HepG2 (cell line): ENCODE measurements around the gene APOL4. TPM values are rescaled to one million over a fixed set of nuclear protein-coding genes. Genes with fewer than 3 reads are reported as not detected.
A peak's percentile ranks its signal among the peaks of the same experiment; 100 is the strongest.

Source experiments
- ATAC-seq: fragments of 200-7000 bp; cut with Tn5 transposase; 3 replicates; pipeline ENCODE4 v1.9.1; 2020; ENCODE audit warnings: mild to moderate bottlenecking, moderate library complexity
- BruUV-seq: library from RNA; stranded (reverse); fragments of 400-500 nt; replicated peaks from 2 replicates; lab custom pipeline; 2021; lab: Mats Ljungman, UMichigan
- CTCF ChIA-PET: fragments of 300-600 bp; formaldehyde crosslinking; extraction: SDS; loops from one replicate; lab custom pipeline; 2021; ENCODE audit warnings: low total read pairs, inconsistent platforms, low intra/inter-chr PET ratio; lab: Yijun Ruan, JAX
- POLR2A ChIA-PET: fragments of 350-600 bp; sonication (Branson Sonifier 250); formaldehyde crosslinking; loops from one replicate; lab custom pipeline; 2020; ENCODE audit warnings: antibody characterized with exemption, inconsistent platforms; lab: Yijun Ruan, JAX
- DNase-seq: peaks from one replicate; pipeline ENCODE4 v3.0.0-alpha.2; 2015; ENCODE audit warnings: low spot score
- FAIRE-seq: peaks from 3 replicates; lab custom pipeline; 2011; peaks lifted over from hg19 to GRCh38; lab: Jason Lieb, UNC
- H2AFZ ChIP-seq: one replicate; pipeline ENCODE4 v1.6.1; 2011; ENCODE audit warnings: low read length, inconsistent platforms
- H3K27ac ChIP-seq: fragments of 300-600 bp; 3 replicates; pipeline ENCODE4 v1.8.0; 2011; ENCODE audit warnings: mixed run types, mild to moderate bottlenecking, mixed read lengths, low read length, inconsistent platforms; ENCODE audit not compliant: insufficient read depth; ENCODE audit errors: extremely low read length
- H3K27me3 ChIP-seq, 2 experiments: fragments of 200-600 bp in 1 of 2; 2 replicates in 1 of 2; 3 replicates in 1 of 2; pipeline versions ENCODE4 v1.6.0 to v1.8.0; 2011; ENCODE audit warnings: low read length in 2 of 2, mild to moderate bottlenecking in 2 of 2, moderate library complexity in 2 of 2, inconsistent platforms in 1 of 2; ENCODE audit not compliant: insufficient read depth in 2 of 2, control insufficient read depth in 1 of 2
- H3K36me3 ChIP-seq, 2 experiments: fragments of 200-600 bp in 1 of 2; replicated peaks in 1 of 2; 2 replicates in 1 of 2; 3 replicates in 1 of 2; pipeline versions ENCODE4 v1.5.1 to v1.8.0; 2011; ENCODE audit warnings: low read length in 2 of 2, inconsistent platforms in 1 of 2; ENCODE audit not compliant: insufficient read depth in 2 of 2, control insufficient read depth in 1 of 2
- H3K4me1 ChIP-seq: 2 replicates; pipeline ENCODE4 v1.5.1; 2012; ENCODE audit warnings: low read length, inconsistent platforms; ENCODE audit not compliant: insufficient read depth
- H3K4me2 ChIP-seq: 2 replicates; pipeline ENCODE4 v1.6.0; 2011; ENCODE audit warnings: low read depth, low read length, inconsistent platforms
- H3K4me3 ChIP-seq, 3 experiments: fragments of 200-600 bp in 1 of 3; sonication (generic), shearing (Covaris generic) in 1 of 3; replicated peaks in 1 of 3; 2 replicates each; pipeline ENCODE4 v1.5.1; 2011 to 2016; ENCODE audit warnings: low read length in 3 of 3, inconsistent platforms in 2 of 3, low read depth in 2 of 3, mild to moderate bottlenecking in 2 of 3, control low read depth in 1 of 3, mixed read lengths in 1 of 3; ENCODE audit not compliant: insufficient read depth in 1 of 3
- H3K79me2 ChIP-seq: one replicate; pipeline ENCODE4 v1.6.1; 2011; ENCODE audit warnings: low read length, inconsistent platforms; ENCODE audit not compliant: insufficient read depth
- H3K9ac ChIP-seq: 2 replicates; pipeline ENCODE4 v1.6.0; 2011; ENCODE audit warnings: mild to moderate bottlenecking, low read depth, low read length, inconsistent platforms; ENCODE audit not compliant: insufficient read depth
- H3K9me3 ChIP-seq: 2 replicates; pipeline ENCODE4 v1.5.1; 2012; ENCODE audit warnings: mild to moderate bottlenecking, low read length
- H4K20me1 ChIP-seq: 2 replicates; pipeline ENCODE4 v1.6.0; 2011; ENCODE audit warnings: inconsistent platforms, mild to moderate bottlenecking, low read length, moderate library complexity; ENCODE audit not compliant: insufficient read depth
- CCAR2 ChIP-seq: fragments of 200-400 bp; formaldehyde crosslinking; optimal IDR thresholded peaks from 2 replicates; pipeline ENCODE3; 2018; ENCODE audit warnings: low read depth, mild to moderate bottlenecking, low read length, moderate library complexity
- MTERF4 ChIP-seq: sonication (generic); formaldehyde crosslinking; IDR thresholded peaks from 2 replicates; pipeline ENCODE4 v1.8.0; 2023; ENCODE audit warnings: mild to moderate bottlenecking, missing genetic modification reagents
- MTF1 ChIP-seq: sonication (generic); formaldehyde crosslinking; IDR thresholded peaks from 2 replicates; pipeline ENCODE4 v1.5.0; 2020; ENCODE audit warnings: missing genetic modification reagents
- NFKB2 ChIP-seq: sonication (generic); formaldehyde crosslinking; IDR thresholded peaks from 2 replicates; pipeline ENCODE4 v1.4.0; 2020; ENCODE audit warnings: missing genetic modification reagents, borderline replicate concordance
- RBFOX2 ChIP-seq: fragments of 200-400 bp; formaldehyde crosslinking; IDR thresholded peaks from 2 replicates; pipeline ENCODE4 v1.6.1; 2017; ENCODE audit warnings: low read depth, mild to moderate bottlenecking, low read length
- ZBTB3 ChIP-seq: sonication (generic); formaldehyde crosslinking; IDR thresholded peaks from 2 replicates; pipeline ENCODE4 v1.4.0; 2020; ENCODE audit warnings: low read depth, mild to moderate bottlenecking, moderate library complexity, missing genetic modification reagents, borderline replicate concordance
- ZMAT3 ChIP-seq: sonication (generic); formaldehyde crosslinking; conservative IDR thresholded peaks from 2 replicates; pipeline ENCODE4 v1.7.0; 2021; ENCODE audit warnings: missing genetic modification reagents
- ZNF101 ChIP-seq: sonication (generic); formaldehyde crosslinking; IDR thresholded peaks from 2 replicates; pipeline ENCODE4 v1.4.0; 2020; ENCODE audit warnings: mild to moderate bottlenecking, low read depth, missing genetic modification reagents, borderline replicate concordance
- ZNF333 ChIP-seq: sonication (generic); formaldehyde crosslinking; IDR thresholded peaks from 2 replicates; pipeline ENCODE4 v1.4.0; 2020; ENCODE audit warnings: mild to moderate bottlenecking, missing genetic modification reagents, borderline replicate concordance
- ZNF33B ChIP-seq: sonication (generic); formaldehyde crosslinking; IDR thresholded peaks from 2 replicates; pipeline ENCODE4 v1.5.1; 2020; ENCODE audit warnings: mild to moderate bottlenecking, missing genetic modification reagents
- ZNF501 ChIP-seq: sonication (generic); formaldehyde crosslinking; IDR thresholded peaks from 2 replicates; pipeline ENCODE4 v1.5.1; 2020; ENCODE audit warnings: mild to moderate bottlenecking, moderate library complexity, missing genetic modification reagents
- ZSCAN25 ChIP-seq: sonication (generic); formaldehyde crosslinking; IDR thresholded peaks from 2 replicates; pipeline ENCODE4 v1.8.0; 2022; ENCODE audit warnings: mild to moderate bottlenecking, missing genetic modification reagents
- WGBS: methylation state at CpG from one replicate; pipeline ENCODE4 v1.1.6; 2017; ENCODE audit warnings: low lambda C conversion rate; 5-methylcytosine and 5-hydroxymethylcytosine counted together
- in situ Hi-C: cut with HindIII; loops from 2 replicates; pipeline ENCODE4 v1.10.0; 2017; ENCODE audit warnings: low pct_unique_long_range_greater_than_20kb; ENCODE audit not compliant: extremely low pct_ligation_motif_present
- intact Hi-C: fragments of 100-400 bp; cut with micrococcal nuclease; formaldehyde crosslinking; loops from one replicate; pipeline ENCODE4 v1.10.0; 2022; ENCODE audit not compliant: unreplicated experiment
- polyA plus RNA-seq, 8 experiments: library from polyadenylated mRNA; depleted of rRNA in 3 of 8; stranded (reverse) in 7 of 8; unstranded in 1 of 8; fragments of >200 nt; fragmentation: Illumina TruSeq in 4 of 8; extraction: Trizol in 4 of 8; gene quantifications; 2 replicates each; pipeline versions ENCODE4 v1.2.1 to v1.2.3, GENCODE V29; 2011 to 2016; ENCODE audit warnings: low read depth in 4 of 8, missing spikeins in 1 of 8, mixed read lengths in 1 of 8; ENCODE audit not compliant: insufficient read depth in 1 of 8
- total RNA-seq, 5 experiments: library from RNA; depleted of rRNA; stranded (reverse); fragments of >200 nt; fragmentation: Illumina TruSeq; extraction: Trizol; gene quantifications; 2 replicates each; pipeline ENCODE4 v1.2.3, GENCODE V29; 2016; ENCODE audit warnings: low read depth in 1 of 5
- TF ChIP-seq, protein P1 (sequence below): sonication (generic); formaldehyde crosslinking; IDR thresholded peaks from 2 replicates; pipeline ENCODE4 v1.5.1; 2020; ENCODE audit warnings: missing genetic modification reagents, mild to moderate bottlenecking, borderline replicate concordance
- TF ChIP-seq, protein P2 (sequence below): IDR thresholded peaks from 2 replicates; pipeline ENCODE4 v1.6.1; 2018; ENCODE audit warnings: missing genetic modification reagents

The APOL4 gene
- total and polyA plus RNA-seq, 2 of the 13 experiments (the other 11 are each of a cell fraction or from before 2014, with no cell fraction given) = 0.77 to 2.8 TPM

- FAIRE-seq (peak; percentile 75), DNase-seq (no peak), ATAC-seq (peak; percentile 33)
- peak overlapping the region; percentile 71 to 94 (median 81) for H3K4me3 ChIP-seq
- BruUV-seq = TSS peak; percentile 44
- H4K20me1 ChIP-seq = 0 out of 2 replicates have a peak, but pooled peaks cover 4% of the 10 kb centered on the region
- peak overlapping the region; percentile 73 for H3K27ac ChIP-seq
- POLR2A ChIA-PET = interaction anchor here (0.9 to 6.1 kb wide), 11 partner anchors 13 to 266 kb away, joined by 3 to 102 read pairs (median 5); partner anchors contain the start of genes APOL1, APOL3 and MYH9
- H3K79me2 ChIP-seq = peaks cover 48% of the 10 kb centered on the region
- intact Hi-C loops = loop anchor here (2.0 to 5.0 kb wide), 2 partner anchors 36 to 38 kb away; partner anchors contain the start of gene APOL4
- peaks cover 5 to 18% of the 10 kb centered on the region in 2 experiments; a peak in 3 of 5 replicates for H3K36me3 ChIP-seq
- peak overlapping the region; percentile 94 for H3K4me2 ChIP-seq
- TF ChIP-seq, protein P1, sequence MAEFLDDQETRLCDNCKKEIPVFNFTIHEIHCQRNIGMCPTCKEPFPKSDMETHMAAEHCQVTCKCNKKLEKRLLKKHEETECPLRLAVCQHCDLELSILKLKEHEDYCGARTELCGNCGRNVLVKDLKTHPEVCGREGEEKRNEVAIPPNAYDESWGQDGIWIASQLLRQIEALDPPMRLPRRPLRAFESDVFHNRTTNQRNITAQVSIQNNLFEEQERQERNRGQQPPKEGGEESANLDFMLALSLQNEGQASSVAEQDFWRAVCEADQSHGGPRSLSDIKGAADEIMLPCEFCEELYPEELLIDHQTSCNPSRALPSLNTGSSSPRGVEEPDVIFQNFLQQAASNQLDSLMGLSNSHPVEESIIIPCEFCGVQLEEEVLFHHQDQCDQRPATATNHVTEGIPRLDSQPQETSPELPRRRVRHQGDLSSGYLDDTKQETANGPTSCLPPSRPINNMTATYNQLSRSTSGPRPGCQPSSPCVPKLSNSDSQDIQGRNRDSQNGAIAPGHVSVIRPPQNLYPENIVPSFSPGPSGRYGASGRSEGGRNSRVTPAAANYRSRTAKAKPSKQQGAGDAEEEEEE = no peak
- TF ChIP-seq ZNF101 (CRISPR knock-in tag) (no peak), ZNF333 (CRISPR knock-in tag) (0 out of 2 replicates have a peak, but pooled peaks have one; percentile 6), MTERF4 (CRISPR knock-in tag) (peak; percentile 4; the same call in 1 of the 2 replicates), ZSCAN25 (CRISPR knock-in tag) (peak; percentile 26; the same call in 1 of the 2 replicates), ZMAT3 (CRISPR knock-in tag) (0 out of 2 replicates have a peak, but pooled peaks have one; percentile 50), NFKB2 (CRISPR knock-in tag) (0 out of 2 replicates have a peak, but pooled peaks have one; percentile 37), ZNF501 (CRISPR knock-in tag) (0 out of 2 replicates have a peak, but pooled peaks have one; percentile 37), CCAR2 (no peak), ZNF33B (CRISPR knock-in tag) (0 out of 2 replicates have a peak, but pooled peaks have one; percentile 68), MTF1 (no peak), RBFOX2 (0 out of 2 replicates have a peak, but pooled peaks have one; percentile 41), ZBTB3 (CRISPR knock-in tag) (no peak)
- TF ChIP-seq, protein P2, sequence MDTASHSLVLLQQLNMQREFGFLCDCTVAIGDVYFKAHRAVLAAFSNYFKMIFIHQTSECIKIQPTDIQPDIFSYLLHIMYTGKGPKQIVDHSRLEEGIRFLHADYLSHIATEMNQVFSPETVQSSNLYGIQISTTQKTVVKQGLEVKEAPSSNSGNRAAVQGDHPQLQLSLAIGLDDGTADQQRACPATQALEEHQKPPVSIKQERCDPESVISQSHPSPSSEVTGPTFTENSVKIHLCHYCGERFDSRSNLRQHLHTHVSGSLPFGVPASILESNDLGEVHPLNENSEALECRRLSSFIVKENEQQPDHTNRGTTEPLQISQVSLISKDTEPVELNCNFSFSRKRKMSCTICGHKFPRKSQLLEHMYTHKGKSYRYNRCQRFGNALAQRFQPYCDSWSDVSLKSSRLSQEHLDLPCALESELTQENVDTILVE = no peak
- peak overlapping the region; percentile 78 for H3K9ac ChIP-seq
- WGBS = 0% methylated on average over 2 of the region's 5 CpGs
- no peaks in the 10 kb centered on the region for H3K9me3 ChIP-seq
- in situ Hi-C loops = loop anchor here (10.0 kb wide), 1 partner anchor 46 kb away; no protein-coding TSS in a partner anchor
- H3K4me1 ChIP-seq = peaks cover 53% of the 10 kb centered on the region
- no peaks in the 10 kb centered on the region; a peak in 1 of 5 replicates for H3K27me3 ChIP-seq
- H2AFZ ChIP-seq = no peak overlapping the region
- CTCF ChIA-PET = interaction anchor here (1.3 to 1.4 kb wide), 2 partner anchors 17 to 44 kb away, joined by 3 to 4 read pairs; no protein-coding TSS in a partner anchor
Measured at GRCh38 chr22:36238373-36239149, 37.0 kb upstream of the APOL4 start.
